CD4-positive, alpha-beta T cell (primary cell): ENCODE results near the gene L3HYPDH. TPM values are rescaled to one million over a fixed set of nuclear protein-coding genes. Genes with fewer than 3 reads are reported as not detected.

ENCODE experiments used
- ATAC-seq: fragments of 200-7000 bp; cut with Tn5 transposase; one replicate; pipeline ENCODE4 v1.10.0; 2022; ENCODE audit warnings: mild to moderate bottlenecking; ENCODE audit not compliant: poor library complexity
- CTCF ChIA-PET: fragments of 350-600 bp; sonication (Branson Sonifier 250); formaldehyde crosslinking; loops from one replicate; lab custom pipeline; 2021; ENCODE audit warnings: antibody characterized with exemption, inconsistent platforms; lab: Charles Lee
- POLR2A ChIA-PET: fragments of 350-600 bp; sonication (Branson Sonifier 250); formaldehyde crosslinking; loops from one replicate; lab custom pipeline; 2021; ENCODE audit warnings: antibody characterized with exemption, inconsistent platforms; lab: Charles Lee
- DNase-seq, 14 experiments: peaks; one replicate each; pipeline ENCODE4 v3.0.0-alpha.2; 2013 to 2020; ENCODE audit warnings: mixed read lengths in 2 of 14
- H3K27ac ChIP-seq, 2 donors: one replicate each; pipeline versions ENCODE4 v1.5.1 to v1.7.0; 2013; ENCODE audit warnings: low read length in 2 of 2, low read depth in 1 of 2, mild to moderate bottlenecking in 1 of 2
- H3K27me3 ChIP-seq, 2 experiments: 1 replicate in 1 of 2; 2 replicates in 1 of 2; pipeline versions ENCODE4 v1.6.1 to v1.7.0; 2013; ENCODE audit warnings: low read length in 2 of 2, control low read depth in 1 of 2, mild to moderate bottlenecking in 1 of 2, moderate library complexity in 1 of 2; ENCODE audit not compliant: insufficient read depth in 2 of 2, control insufficient read depth in 1 of 2
- H3K36me3 ChIP-seq: one replicate; pipeline ENCODE4 v1.6.1; 2013; ENCODE audit warnings: low read length, control low read depth; ENCODE audit not compliant: insufficient read depth
- H3K4me1 ChIP-seq: one replicate; pipeline ENCODE4 v1.6.1; 2013; ENCODE audit warnings: low read length, control low read depth; ENCODE audit not compliant: insufficient read depth
- H3K4me3 ChIP-seq: one replicate; pipeline ENCODE4 v1.5.1; 2013; ENCODE audit warnings: mild to moderate bottlenecking, low read length, moderate library complexity
- H3K9me3 ChIP-seq, 2 experiments: 1 replicate in 1 of 2; 2 replicates in 1 of 2; pipeline versions ENCODE4 v1.6.1 to v1.7.0; 2013; ENCODE audit warnings: low read length in 2 of 2, mild to moderate bottlenecking in 2 of 2, control low read depth in 1 of 2, moderate library complexity in 1 of 2; ENCODE audit not compliant: control insufficient read depth in 1 of 2, insufficient read depth in 1 of 2
- H3K27ac Mint-ChIP-seq: one replicate; pipeline ENCODE4 v1.8.0; 2020; ENCODE audit warnings: mixed read lengths
- H3K27me3 Mint-ChIP-seq: one replicate; pipeline ENCODE4 v1.8.0; 2021; ENCODE audit warnings: mixed read lengths
- H3K36me3 Mint-ChIP-seq: one replicate; pipeline ENCODE4 v1.8.0; 2021; ENCODE audit warnings: low read depth, mixed read lengths
- H3K4me1 Mint-ChIP-seq: one replicate; pipeline ENCODE4 v1.8.0; 2021; ENCODE audit warnings: low read depth, mixed read lengths
- H3K4me3 Mint-ChIP-seq: one replicate; pipeline ENCODE4 v1.8.0; 2020; ENCODE audit warnings: mild to moderate bottlenecking, mixed read lengths
- H3K9me3 Mint-ChIP-seq: one replicate; pipeline ENCODE4 v1.8.0; 2020; ENCODE audit warnings: mixed read lengths
- intact Hi-C, 2 experiments: fragments of 100-400 bp; cut with DNase I in 1 of 2; cut with micrococcal nuclease in 1 of 2; formaldehyde crosslinking; loops; one replicate each; pipeline versions ENCODE4 v1.15.1 to v1.9.0; 2023 to 2025; cut with DNase I, micrococcal nuclease
- total RNA-seq, 174 experiments: library from RNA in 2 of 174; stranded (reverse) in 2 of 174; gene quantifications; one replicate each; pipeline ENCODE4 v1.2.3 and lab custom pipeline; 2021 to 2026
- TF ChIP-seq, protein P1 (sequence below): fragments of 200-600 bp; IDR thresholded peaks from one replicate; pipeline ENCODE4 v1.8.0; 2022; ENCODE audit warnings: antibody characterized with exemption, mild to moderate bottlenecking

The L3HYPDH gene
- total RNA-seq, 2 experiments from 2014 or later = 10.6 to 11.1 TPM

DNA sequence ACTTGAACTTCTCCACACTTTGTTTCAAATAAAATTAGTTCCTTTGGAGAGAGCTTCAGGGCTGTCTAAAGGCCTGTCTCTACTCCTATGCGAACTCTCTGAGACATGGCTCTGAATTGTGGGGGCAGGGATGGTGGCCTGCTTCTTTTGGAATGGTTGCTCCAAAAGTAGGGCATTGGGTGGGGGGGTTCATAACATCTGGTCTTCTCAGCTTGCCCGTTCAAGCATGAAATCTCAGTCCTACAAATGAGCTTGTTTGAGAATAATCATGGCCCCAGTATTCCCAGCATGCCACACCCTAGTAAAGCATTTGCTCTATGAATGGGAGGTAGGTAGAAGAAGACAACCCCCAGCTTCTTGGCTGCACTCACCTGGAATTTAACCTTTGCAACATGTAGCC is 25.7 kb downstream of the L3HYPDH start:
- Mint-ChIP-seq H3K4me1 (no peaks in the 10 kb centered on the region), H3K4me3 (no peak overlapping the region), H3K9me3 (no peaks in the 10 kb centered on the region), H3K36me3 (peaks cover 15% of the 10 kb centered on the region), H3K27ac (no peak overlapping the region), H3K27me3 (peaks cover 10% of the 10 kb centered on the region)
- no peaks in the 10 kb centered on the region for H3K9me3 ChIP-seq
- ATAC-seq (no peak), DNase-seq (no peak)
- no peaks in the 10 kb centered on the region for H3K36me3 ChIP-seq
- H3K27me3 ChIP-seq = no peaks in the 10 kb centered on the region
- TF ChIP-seq, protein P1, sequence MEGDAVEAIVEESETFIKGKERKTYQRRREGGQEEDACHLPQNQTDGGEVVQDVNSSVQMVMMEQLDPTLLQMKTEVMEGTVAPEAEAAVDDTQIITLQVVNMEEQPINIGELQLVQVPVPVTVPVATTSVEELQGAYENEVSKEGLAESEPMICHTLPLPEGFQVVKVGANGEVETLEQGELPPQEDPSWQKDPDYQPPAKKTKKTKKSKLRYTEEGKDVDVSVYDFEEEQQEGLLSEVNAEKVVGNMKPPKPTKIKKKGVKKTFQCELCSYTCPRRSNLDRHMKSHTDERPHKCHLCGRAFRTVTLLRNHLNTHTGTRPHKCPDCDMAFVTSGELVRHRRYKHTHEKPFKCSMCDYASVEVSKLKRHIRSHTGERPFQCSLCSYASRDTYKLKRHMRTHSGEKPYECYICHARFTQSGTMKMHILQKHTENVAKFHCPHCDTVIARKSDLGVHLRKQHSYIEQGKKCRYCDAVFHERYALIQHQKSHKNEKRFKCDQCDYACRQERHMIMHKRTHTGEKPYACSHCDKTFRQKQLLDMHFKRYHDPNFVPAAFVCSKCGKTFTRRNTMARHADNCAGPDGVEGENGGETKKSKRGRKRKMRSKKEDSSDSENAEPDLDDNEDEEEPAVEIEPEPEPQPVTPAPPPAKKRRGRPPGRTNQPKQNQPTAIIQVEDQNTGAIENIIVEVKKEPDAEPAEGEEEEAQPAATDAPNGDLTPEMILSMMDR = no peak
- intact Hi-C loops = loop anchor here in 1 of 2 experiments (5.0 kb wide), 1 partner anchor 34 kb away; no protein-coding TSS in a partner anchor
- no peak overlapping the region for H3K27ac ChIP-seq
- CTCF ChIA-PET = no interaction called here
- POLR2A ChIA-PET = no interaction called here
- H3K4me3 ChIP-seq = no peak overlapping the region
- H3K4me1 ChIP-seq = peaks cover under 1% of the 10 kb centered on the region

DNA sequence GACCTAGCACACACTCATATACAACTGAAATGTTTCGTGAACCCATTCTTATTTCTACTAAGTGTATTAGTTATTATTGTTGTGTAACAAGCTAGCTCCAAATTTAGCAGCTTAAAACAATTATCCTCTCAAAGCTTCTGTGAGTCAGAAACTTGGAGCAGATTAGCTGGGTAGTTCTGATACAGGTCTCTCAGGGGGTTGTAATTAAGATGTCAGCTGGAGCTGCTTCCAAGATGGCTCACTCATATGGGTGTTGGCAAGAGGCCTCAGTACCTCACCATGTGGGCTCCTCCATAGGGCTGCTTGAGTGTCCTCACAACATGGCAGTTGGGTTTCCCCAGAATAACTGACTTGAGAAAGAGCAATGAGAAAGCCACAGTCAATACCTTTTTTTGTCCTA is 28.8 kb downstream of the L3HYPDH start:
- no peaks in the 10 kb centered on the region for H3K4me1 ChIP-seq
- no peak overlapping the region for H3K4me3 Mint-ChIP-seq
- TF ChIP-seq, protein P1 = no peak
- no peaks in the 10 kb centered on the region for H3K9me3 Mint-ChIP-seq
- H3K36me3 ChIP-seq = no peaks in the 10 kb centered on the region
- peaks cover 15% of the 10 kb centered on the region for H3K36me3 Mint-ChIP-seq
- intact Hi-C loops = loop anchor here in 1 of 2 experiments (5.0 kb wide), 1 partner anchor 37 kb away; no protein-coding TSS in a partner anchor
- ATAC-seq = no peak
- no peak for DNase-seq
- CTCF ChIA-PET = no interaction called here
- POLR2A ChIA-PET = no interaction called here
- no peaks in the 10 kb centered on the region for H3K9me3 ChIP-seq
- H3K4me3 ChIP-seq = no peak overlapping the region
- no peak overlapping the region for H3K27ac Mint-ChIP-seq
- peaks cover 2% of the 10 kb centered on the region for H3K27me3 Mint-ChIP-seq
- H3K27ac ChIP-seq = no peak overlapping the region
- H3K4me1 Mint-ChIP-seq = no peaks in the 10 kb centered on the region
- no peaks in the 10 kb centered on the region for H3K27me3 ChIP-seq

DNA sequence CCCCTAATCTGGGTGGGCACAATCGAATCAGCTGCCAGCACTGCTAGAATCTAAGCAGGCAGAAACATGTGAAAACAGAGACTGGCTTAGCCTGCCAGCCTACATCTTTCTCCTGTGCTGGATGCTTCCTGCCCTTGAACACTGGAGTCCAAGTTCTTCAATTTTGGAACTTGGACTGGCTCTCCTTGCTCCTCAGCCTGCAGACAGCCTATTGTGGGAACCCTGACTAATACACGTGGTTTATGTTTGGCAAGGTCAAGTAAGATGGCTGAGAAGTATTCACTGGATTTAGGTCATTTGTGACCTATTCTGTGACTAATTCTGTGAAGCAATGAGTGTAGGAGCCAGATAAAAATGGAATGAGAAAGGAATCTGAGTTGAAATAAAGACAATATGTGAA is 30.1 kb downstream of the L3HYPDH start:
- Mint-ChIP-seq H3K27ac (no peak overlapping the region), H3K9me3 (no peaks in the 10 kb centered on the region), H3K27me3 (no peaks in the 10 kb centered on the region), H3K36me3 (peaks cover 15% of the 10 kb centered on the region), H3K4me3 (no peak overlapping the region), H3K4me1 (no peaks in the 10 kb centered on the region)
- no peaks in the 10 kb centered on the region for H3K36me3 ChIP-seq
- H3K4me3 ChIP-seq = no peak overlapping the region
- ATAC-seq (no peak), DNase-seq (no peak)
- POLR2A ChIA-PET = no interaction called here
- H3K9me3 ChIP-seq = no peaks in the 10 kb centered on the region
- CTCF ChIA-PET = no interaction called here
- no peak overlapping the region for H3K27ac ChIP-seq
- no peaks in the 10 kb centered on the region for H3K27me3 ChIP-seq
- no peaks in the 10 kb centered on the region for H3K4me1 ChIP-seq
- TF ChIP-seq, protein P1 = no peak
- intact Hi-C loops = no loop called here
